HL-60/S4 (cell line): ENCODE measurements around the gene AVP.

Experiments
- in situ Hi-C: fragments of 300-500 bp; cut with MboI; formaldehyde crosslinking; loops from 2 replicates; pipeline ENCODE4 v1.14.3; 2022; ENCODE audit warnings: low sequenced_read_pairs

The AVP gene

GRCh38 chr20:3111507-3111906, 27.0 kb upstream of the AVP start:
- in situ Hi-C loops, result no loop called here

- in situ Hi-C loops, result no loop called here
Measured at GRCh38 chr20:3109350-3110302, 25.1 kb upstream of the AVP start.

- in situ Hi-C loops, result no loop called here
Measured at GRCh38 chr20:3107464-3108025, 23.0 kb upstream of the AVP start.

GRCh38 chr20:3106658-3107463, 22.3 kb upstream of the AVP start:
- in situ Hi-C loops, result no loop called here

- in situ Hi-C loops, result no loop called here
Measured at GRCh38 chr20:3106185-3106584, 21.7 kb upstream of the AVP start.

- in situ Hi-C loops, result no loop called here
Measured at GRCh38 chr20:3105256-3106137, 21.0 kb upstream of the AVP start.

GRCh38 chr20:3103369-3104032, 19.0 kb upstream of the AVP start:
- in situ Hi-C loops, result no loop called here

GRCh38 chr20:3102575-3103368, 18.2 kb upstream of the AVP start:
- in situ Hi-C loops, result no loop called here

GRCh38 chr20:3101737-3102574, 17.4 kb upstream of the AVP start:
- in situ Hi-C loops, result no loop called here

- in situ Hi-C loops, result no loop called here
Measured at GRCh38 chr20:3101251-3101650, 16.7 kb upstream of the AVP start.

GRCh38 chr20:3100480-3100879, 16.0 kb upstream of the AVP start:
- in situ Hi-C loops, result no loop called here

- in situ Hi-C loops, result no loop called here
Measured at GRCh38 chr20:3094848-3095629, 10.5 kb upstream of the AVP start.

GRCh38 chr20:3093861-3094361, 9.4 kb upstream of the AVP start:
- in situ Hi-C loops, result no loop called here

- in situ Hi-C loops, result no loop called here
Measured at GRCh38 chr20:3092611-3093379, 8.3 kb upstream of the AVP start.

- in situ Hi-C loops, result no loop called here
Measured at GRCh38 chr20:3090565-3090964, 6.0 kb upstream of the AVP start.

GRCh38 chr20:3088031-3088430, 3.5 kb upstream of the AVP start:
- in situ Hi-C loops, result no loop called here
